Activated CD8-positive, alpha-beta memory T cell treated with anti-CD3 and anti-CD28 coated beads, Interleukin-2, amount 50 U/mL, for 4 hours (primary cell): ENCODE data around the gene IMPACT.

Source experiments
- DNase-seq: peaks from one replicate; pipeline ENCODE4 v3.0.0-alpha.2; 2020

IMPACT gene

DNA sequence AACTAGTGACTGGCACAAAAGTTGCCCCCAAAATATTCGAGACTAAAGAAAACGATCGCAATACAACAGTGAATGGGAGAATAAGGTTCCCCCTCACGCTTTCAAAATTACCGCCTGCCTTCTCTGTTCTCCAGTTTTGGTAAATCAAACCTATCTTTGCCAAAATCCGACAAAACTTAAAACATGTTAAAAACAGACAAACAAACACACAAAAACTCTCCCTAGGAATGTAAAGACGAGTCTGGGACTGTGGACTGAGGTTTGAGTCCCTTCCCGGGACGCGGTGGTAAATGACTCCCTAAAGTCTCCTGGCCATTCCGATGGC lies 435 bp upstream of the IMPACT start:
- no peak for DNase-seq

DNA sequence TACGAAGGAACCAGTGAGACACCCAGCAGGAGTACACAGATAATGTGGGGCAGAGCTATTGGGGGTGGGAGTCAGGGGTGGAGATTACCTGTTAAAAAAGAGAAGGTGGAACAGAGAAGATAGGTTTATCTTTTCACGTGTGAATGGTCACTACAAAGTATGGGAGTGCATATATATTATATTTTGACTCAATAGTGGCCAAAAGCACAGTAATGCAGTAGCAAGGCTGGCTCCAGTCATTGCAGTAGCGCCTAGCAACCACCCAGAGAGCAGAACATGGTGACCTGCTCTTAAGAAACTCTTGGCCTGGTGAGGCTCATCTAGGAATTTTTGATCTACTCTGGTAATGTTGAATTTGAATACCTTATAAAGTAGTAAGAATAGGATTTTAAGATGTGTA lies 1.0 kb downstream of the IMPACT start:
- no peak for DNase-seq

DNA sequence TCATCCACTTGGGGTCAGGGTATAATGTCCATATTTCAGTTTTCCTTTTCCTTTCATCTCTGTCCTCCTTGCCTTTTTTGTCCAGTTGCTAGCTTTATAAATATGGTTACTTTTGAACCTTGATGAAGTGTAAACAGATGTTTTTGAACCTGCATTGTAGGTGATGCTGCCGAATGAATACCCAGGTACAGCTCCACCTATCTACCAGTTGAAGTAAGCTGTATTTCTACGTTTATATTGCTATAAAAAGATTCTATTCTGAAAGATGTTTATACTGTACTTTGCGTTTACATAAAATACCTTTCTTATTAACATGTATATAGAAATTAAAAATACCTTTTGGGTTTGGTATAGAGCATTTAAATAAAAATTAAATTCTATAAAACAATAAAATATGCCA lies 2.2 kb downstream of the IMPACT start:
- no peak for DNase-seq

DNA sequence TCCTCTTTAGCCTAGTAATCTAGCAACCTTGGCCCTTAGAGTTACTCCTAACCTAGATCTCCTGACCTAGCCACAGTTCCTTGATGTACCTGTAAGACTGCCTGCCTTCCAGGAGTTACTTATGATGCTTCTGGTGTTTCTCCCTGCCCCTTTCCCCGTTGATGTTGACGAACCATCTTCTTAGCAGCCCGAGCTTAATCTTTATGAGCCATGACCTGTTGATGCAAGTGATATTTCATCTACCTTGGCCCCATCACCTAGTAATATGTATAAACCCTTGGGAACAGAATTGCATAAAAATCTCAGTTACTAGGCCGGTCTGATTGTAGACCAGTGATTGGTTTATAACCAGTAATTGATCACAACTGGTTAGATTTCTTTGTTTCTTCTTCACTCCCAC lies 2.7 kb downstream of the IMPACT start:
- no peak for DNase-seq

DNA sequence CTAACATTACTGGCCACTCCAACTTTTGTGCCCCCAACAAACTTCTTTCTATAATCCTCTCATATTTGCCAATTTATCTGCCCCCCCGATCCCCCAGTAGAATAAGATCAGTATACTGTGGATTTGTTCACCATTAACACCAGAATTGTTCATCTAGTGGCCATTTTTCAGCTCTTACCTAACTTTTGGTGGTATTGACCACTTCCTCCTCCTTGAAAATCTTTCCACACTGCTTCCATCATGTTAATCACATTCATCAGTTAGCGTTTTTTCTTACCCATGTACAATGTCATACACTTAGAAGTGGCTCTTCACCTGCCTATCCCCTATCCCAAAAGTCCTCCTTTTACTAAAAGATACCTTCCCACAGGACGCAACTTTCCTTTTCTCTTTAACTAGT lies 6.1 kb downstream of the IMPACT start:
- no peak for DNase-seq

DNA sequence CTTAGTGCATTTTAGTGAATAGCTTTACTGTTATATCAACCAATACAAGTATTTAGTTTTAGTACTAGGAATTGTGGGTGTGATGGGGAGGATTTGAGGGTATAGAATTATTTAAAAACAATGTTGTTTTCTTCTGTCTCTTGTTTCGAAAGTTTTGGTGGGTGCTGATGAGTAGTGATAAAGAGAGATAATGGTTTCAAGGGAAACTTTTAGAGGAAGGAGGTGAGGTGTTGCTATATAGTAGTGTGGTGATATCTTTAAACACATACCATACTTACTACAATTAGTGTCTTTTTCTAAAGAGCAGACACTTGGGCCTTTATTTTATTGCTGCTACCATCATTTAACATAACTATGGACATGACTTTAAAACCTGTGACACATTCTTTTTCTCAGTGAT lies 10.5 kb downstream of the IMPACT start:
- no peak for DNase-seq

DNA sequence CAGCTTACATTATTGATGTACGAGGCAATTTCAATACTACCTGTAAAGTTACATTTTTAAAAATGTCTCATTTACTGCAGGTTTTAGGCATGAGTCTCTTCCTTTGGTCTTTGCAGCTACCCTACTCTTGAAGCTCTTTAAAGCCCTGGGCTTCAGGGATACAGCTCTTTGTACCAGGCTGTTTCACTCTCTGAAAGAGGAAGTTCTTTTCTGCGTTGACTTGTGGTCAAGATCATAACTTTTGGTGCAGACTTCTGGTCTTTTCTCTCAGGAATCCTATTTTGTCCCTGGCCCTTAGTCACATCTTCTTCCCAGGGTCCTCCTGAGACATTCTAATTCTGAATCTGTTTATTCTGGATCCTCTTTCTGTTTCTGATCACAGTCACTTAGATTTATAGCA lies 17.4 kb downstream of the IMPACT start:
- no peak for DNase-seq

DNA sequence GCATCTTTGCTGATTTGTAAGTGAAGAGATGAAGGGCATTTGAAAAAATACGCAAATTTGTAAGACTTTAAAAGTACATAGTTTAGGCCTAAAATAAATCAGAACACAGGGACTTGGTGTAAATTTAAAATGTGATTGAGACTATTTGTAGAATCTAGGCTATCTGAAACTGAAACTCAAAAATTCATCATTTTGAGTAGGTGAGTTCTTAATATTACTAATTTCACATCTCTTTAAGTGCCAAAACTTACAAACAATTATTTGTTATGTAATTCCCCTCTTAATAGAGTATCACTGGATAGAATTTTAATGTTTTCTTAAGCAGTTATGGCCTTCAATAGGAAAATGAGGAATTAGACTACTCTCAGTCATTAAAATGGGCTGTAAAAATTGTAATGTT lies 20.0 kb downstream of the IMPACT start:
- DNase-seq: no peak

DNA sequence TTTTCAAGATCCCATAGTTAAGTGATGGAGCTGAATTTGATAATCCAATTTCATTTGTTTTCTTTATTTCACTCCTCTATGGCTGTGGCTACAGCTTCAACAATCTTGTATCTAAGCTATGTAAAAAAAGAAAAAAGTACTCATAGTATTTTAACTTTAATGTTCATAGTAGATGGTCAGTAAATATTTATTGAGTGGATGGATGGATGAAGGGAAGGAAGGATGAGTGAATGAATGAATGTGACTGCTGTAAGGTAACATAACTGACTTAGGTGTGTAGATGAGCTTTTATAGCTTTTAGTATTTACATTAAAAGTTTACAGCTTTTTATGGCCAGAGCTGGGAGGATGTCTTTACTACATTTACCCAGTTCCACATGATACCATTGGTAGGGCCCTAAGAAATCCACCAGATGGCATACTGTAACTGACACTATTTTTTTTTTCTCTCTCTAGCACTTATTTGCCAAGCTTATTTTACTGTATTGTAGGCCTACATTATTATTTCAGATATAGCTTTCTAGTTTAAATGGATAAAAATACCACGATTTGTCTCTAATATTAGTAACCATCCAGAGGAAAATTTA lies 20.6 kb downstream of the IMPACT start:
- DNase-seq: no peak

DNA sequence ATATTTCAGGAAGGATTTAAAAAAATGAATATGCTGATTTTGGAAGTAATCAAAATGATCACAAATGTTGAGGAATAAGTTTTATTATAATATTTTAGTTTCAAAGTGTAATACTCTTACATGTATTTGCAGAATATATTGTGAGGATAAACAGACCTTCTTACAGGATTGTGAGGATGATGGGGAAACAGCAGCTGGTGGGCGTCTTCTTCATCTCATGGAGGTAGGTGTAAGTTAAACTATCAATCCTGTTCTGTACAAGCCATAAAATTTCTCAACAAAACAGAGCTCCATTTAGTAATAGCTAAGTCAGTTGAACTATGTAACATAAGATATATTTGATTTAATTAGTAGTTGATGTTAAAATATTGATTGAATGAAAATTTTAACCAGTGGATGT lies 21.5 kb downstream of the IMPACT start:
- DNase-seq: no peak

DNA sequence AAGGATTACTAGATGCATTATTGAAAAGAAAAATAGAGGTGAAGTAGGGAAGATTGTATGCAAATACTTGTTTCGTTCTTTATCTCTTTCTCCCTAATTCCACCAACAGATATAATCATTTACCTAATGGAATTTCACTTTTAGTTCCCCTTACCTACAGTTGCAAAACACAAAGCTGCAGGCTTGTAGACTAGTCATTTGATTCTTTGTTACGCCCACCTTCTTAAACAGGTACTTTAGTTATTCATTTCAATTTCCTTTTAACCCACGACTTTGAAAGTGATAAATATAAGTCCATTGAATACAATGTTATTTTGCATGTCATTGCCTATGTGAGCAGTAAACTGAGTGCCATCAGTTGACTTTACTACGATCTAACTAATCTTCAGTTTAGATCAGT lies 30.1 kb downstream of the IMPACT start:
- no peak for DNase-seq

DNA sequence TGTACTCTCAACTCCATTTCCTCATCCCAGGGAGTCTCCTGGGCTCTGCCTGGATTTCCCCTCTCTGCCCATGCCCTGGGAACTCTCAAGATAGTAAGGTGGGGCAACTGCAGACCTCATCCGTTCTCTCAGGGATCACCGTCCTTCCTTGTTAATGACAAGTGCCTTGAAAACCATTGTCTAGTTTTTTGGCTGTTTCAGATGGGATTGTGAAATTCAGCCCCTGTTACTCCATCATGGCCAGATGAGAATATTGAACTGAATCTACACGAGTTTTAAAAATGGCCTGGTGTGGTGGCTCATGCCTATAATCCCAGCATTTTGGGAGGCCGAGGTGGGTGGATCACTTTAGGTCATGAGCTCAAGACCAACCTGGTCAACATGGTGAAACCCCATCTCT lies 33.3 kb downstream of the IMPACT start:
- DNase-seq: no peak

DNA sequence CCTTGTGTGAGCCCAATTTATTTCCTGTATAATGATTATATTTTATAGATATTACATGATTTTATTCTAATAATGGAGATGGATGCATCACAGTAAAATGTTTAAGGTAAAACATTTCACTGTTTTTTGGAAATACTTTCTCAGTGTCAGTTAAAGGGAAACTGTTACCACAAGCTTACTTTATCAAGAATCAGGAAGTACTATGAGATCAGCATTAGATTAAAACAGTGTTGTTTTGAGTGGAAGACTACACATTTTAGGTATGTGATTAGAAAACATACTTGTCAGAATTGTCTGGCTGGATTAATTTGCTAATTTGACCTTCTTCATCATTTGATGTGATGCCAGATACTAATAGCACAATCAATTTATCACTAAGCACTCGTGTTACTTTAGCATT lies 33.9 kb downstream of the IMPACT start, which contains the start of gene HRH4:
Gene HRH4, plus strand, starts transcription at position 250 of the 400 bp plus-strand sequence. Its CDS starts 92 bp downstream, at position 342.
- no peak for DNase-seq

DNA sequence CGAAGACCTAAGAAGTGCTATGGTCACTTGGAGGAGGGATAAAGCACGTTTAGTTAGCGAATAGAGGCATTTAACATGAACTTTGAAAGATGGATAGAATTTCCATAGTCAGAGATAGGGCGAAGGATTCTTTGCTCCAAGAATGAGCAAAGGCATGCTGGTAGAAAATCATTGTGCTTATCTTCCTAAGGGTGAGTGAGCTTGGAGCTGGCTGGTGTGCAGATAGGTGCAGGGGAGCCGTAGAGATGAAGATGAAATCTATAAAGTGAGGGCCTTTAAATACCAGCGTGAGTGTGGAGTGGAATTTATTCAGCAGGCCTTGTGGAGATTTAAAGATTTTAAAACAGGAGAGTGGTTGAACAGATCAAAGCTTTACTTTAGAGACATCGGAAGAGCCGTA lies 35.5 kb downstream of the IMPACT start:
- no peak for DNase-seq

DNA sequence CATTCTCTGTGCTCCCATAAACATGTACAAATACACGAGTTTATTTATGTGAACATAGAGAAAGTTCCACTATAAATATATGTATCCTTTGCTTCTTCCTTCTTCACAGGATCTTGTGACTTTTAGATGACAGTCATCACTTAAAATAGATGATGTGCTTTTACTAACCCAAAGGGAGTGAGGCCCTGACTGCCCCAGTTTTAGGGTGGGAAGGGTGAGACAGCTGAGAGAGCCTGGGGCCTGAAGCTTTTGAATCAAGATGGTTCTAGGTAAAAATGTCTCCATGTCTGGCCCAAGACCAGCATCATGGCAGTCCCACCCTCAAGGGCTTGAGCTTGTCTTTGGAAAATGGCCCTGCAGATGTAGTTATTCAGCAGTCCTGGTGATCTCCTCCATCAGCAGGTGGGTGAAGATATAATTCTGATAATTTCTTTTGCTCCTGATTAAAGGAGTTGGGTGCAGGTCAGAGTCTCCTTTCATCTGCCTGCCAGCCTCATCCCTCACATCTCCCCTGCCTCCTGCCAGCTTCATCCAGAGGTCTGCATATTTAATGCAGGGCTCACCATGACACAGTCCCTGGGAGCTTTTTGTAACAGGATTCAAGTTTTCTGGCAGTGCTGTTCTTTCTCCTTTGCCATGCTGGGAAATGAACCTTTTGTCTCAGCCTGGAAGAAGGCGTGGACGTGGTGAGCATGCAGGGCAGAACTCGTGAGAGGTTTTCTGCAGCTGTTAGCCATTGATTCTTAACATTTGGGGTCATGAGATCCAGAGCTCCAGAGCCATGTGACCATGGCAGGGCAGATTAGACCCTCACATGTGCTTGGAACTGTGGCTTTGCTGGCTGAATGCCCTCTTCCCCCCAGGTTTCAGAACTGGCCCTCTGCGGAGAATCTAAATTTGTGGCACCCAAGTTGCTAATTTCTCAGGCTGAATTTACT lies 36.6 kb downstream of the IMPACT start:
- DNase-seq: no peak

DNA sequence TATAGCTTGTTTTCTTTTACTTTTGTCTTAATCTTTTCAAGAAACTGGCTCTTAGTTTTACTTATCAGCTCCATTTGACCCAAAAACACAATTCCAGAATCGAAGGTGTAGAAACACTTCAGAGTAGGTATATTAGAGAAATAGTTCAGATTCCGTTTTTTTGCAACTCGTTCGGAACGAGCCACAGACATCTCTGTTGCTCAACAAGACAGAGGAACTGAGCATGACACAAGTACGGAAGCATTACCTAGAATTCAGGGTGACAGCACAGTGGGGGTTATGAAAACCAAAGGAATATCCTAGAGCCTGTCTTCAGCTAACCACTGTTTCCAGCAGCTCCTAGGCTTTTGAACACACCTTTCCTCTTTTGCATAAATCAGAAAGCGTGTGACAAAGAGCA lies 39.0 kb downstream of the IMPACT start:
- DNase-seq: no peak

DNA sequence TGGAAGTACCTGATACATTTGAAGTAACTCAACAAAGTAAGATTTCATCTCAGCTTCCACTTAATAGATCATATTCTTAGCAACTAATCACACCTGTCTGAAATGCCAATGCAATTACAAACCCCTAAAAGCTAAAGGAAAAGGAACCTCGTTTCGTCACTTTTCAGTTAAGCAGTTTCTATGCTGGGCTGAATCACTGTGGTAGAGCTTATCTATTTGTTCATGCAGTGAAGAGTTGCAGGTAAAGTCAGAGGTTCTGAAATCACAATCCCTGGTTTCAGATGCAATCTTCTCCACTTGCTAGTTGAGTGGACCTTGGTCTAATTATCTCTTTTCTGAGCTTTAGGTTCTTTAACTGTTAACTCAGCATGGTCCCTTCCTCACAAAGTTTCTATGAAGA lies 40.3 kb downstream of the IMPACT start:
- DNase-seq: no peak

DNA sequence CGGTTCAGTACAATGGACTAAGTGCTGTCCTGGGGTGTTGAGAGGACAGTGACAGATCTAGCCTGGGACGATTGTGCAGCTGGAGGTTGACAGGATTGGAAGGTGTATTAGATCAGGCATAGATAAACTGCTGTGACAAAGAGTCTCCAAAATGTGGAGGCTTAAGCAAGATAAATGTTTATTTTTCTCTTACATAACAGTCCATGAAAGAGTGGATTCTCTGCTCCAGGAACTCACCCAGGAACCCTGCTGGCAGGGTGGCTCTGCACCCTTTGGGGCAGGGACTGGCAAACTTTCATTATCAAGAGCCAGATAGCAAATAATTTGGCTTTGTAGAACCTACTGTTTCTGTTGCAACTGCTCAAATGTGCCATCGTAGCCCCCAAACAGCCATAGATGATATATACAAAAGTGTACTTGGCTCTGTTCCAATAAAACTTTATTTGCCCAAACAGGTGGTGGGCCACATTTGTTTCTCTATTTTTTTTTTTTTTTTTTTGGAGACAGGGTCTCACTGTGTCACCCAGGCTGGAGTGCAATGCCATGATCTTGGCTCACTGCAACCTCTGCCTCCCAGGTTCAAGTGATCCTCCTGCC lies 43.6 kb downstream of the IMPACT start:
- DNase-seq: no peak

DNA sequence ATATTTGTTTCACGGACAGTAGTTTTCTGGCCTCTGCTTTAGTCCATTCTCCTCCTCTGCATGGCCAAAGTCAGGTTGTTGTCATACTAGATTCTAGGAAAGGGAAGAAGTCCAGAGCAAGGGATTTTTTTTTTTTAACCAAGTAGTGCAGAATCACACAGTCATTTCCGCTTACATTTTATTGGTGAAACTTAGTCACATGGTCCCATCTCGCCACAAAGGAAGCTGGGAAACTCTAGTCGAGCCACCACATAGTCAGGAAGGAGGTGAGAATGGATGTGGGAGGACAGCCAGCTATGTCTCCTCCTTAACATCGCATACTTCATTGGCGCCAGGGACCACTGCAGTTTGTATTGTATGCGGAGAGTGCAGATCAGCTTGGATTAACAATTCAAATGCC lies 44.3 kb downstream of the IMPACT start:
- DNase-seq: no peak

DNA sequence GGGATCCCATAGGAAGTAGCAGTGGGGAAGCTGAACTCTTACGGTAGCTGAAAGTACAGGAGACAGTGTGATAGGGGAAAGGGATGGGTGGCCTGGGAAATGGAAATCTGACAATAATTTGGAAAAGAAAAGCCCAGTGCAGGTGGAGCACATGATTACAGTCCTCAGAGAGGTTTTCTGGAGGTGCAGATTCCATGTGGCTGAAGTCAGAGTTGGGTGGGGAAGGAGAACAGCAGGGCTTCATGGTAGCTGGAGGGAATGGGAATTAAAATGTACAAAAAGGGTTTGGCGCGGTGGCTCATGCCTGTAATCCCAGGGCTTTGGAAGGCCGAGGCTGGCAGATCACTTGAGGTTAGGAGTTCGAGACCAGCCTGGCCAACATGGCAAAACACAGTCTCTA lies 46.1 kb downstream of the IMPACT start:
- no peak for DNase-seq

DNA sequence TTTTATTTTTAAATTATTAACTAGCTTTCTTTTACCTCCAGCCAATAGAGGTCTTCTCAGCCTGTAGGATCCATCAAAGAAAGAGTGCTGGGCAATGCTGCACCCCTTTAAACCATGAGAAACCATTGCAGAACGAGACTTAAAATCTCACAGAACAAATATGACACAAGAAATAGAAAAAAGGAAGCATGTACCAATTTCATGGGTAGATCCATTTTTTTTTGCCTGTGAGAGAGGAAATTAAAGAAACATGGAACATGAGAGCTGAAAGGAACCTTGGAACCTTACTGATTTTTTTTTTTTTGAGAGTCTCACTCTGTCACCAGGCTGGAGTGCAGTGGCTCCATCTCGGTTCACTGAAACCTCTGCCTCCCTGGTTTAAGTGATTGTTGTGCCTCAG lies 47.9 kb downstream of the IMPACT start:
- DNase-seq: no peak

DNA sequence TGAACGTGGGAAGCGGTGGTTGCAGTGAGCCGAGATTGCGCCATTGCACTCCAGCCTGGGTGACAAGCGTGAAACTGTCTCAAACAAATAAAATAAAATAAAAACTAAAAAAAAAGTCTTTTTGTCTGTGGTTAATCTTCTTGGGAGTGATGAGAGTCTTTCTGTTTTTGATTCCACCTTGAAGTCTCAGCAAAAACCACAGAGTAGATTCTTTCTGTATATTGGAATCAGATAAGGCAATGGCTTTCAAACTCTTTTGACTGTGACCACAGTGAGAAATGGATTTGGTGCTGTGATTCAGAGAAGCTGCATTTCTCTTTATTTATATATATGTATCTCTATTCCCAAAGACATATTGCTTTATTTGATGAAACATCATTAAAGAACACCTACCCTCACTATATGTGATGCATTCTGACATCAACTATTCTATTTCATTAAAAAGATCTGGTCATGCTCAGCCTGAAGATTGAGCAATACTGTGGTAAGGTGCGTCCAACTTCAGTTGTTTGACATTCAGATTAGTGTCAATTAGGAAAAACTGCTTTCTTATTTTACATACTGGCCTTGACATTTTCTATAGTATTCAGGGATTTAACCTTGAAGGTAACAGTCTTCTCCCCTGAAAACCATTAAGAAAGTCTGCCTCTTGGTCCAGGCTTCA lies 49.6 kb downstream of the IMPACT start:
- DNase-seq: no peak

DNA sequence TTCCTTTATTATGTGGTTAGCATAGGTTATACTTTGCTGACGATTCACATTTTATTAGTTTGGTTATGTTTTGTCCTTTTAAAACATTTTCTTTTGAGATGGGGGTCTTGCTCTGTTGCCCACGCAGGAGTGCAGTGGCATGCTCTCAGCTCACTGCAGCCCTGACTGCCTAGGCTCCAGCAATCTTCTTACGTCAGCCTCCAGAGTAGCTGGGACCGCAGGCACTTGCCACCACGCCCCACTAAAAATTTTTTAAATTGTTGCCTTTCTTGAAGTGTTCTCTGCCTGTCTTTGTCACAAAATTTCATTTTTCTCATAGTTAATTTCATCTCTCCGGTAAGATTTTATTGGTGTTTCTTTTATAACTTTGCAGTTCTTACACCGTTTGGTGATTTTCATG lies 52.9 kb downstream of the IMPACT start:
- no peak for DNase-seq

DNA sequence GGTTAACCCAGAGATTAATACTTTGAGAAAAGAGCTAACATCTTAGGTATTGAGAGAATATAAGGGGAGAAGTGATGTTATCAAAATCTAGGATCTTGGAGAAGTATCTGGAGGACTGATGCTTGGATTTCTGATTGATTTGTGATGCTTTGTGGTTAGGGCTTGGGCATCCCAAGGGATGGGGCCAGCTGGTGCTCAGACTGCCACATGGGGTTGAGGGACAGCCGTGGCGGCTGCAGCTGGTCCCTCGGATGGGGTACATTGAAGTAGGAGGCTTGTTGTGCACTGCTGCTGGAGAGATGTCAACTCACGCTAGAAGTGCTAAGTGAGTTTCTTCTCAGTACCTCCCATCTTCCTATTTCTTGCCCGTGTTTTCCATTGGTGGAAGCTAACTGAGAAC lies 56.4 kb downstream of the IMPACT start:
- DNase-seq: no peak
